Fibroblast of lung (primary cell): Measurements from ENCODE around the gene APOE. TPM values are rescaled to one million over a fixed set of nuclear protein-coding genes. Genes with fewer than 3 reads are reported as not detected.

Experiments
- DNase-seq, 2 donors: peaks; one replicate each; pipeline versions ENCODE4 v3.0.0 to v3.0.0-alpha.2; 2010; ENCODE audit warnings: low read depth in 2 of 2
- H2AFZ ChIP-seq: 2 replicates; pipeline ENCODE4 v1.5.1; 2012; ENCODE audit warnings: low read length, control low read depth, inconsistent platforms
- H3K27ac ChIP-seq: 2 replicates; pipeline ENCODE4 v1.5.1; 2011; ENCODE audit warnings: low read length, control low read depth; ENCODE audit not compliant: insufficient read depth
- H3K27me3 ChIP-seq: 2 replicates; pipeline ENCODE4 v1.5.1; 2011; ENCODE audit warnings: mild to moderate bottlenecking, low read length; ENCODE audit not compliant: control insufficient read depth, insufficient read depth
- H3K36me3 ChIP-seq: 2 replicates; pipeline ENCODE4 v1.5.1; 2011; ENCODE audit warnings: low read length; ENCODE audit not compliant: control insufficient read depth, insufficient read depth
- H3K4me1 ChIP-seq: 2 replicates; pipeline ENCODE4 v1.5.1; 2011; ENCODE audit warnings: low read length; ENCODE audit not compliant: control insufficient read depth, insufficient read depth; ENCODE audit errors: extremely low read depth
- H3K4me2 ChIP-seq: 2 replicates; pipeline ENCODE4 v1.5.1; 2011; ENCODE audit warnings: low read length, control low read depth; ENCODE audit not compliant: insufficient read depth; ENCODE audit errors: extremely low read depth
- H3K4me3 ChIP-seq, 4 experiments: fragments of 200-600 bp in 1 of 4; sonication (generic) in 1 of 4; replicated peaks in 1 of 4; 2 replicates each; pipeline ENCODE4 v1.5.1; 2011 to 2016; ENCODE audit warnings: low read length in 4 of 4, low read depth in 3 of 4, mild to moderate bottlenecking in 3 of 4, control low read depth in 2 of 4, inconsistent platforms in 1 of 4, mixed read lengths in 1 of 4; ENCODE audit not compliant: insufficient read depth in 1 of 4; ENCODE audit errors: control extremely low read depth in 1 of 4
- H3K79me2 ChIP-seq: 2 replicates; pipeline ENCODE4 v1.5.1; 2012; ENCODE audit warnings: mild to moderate bottlenecking, low read length, inconsistent platforms; ENCODE audit not compliant: control insufficient read depth, insufficient read depth
- H3K9ac ChIP-seq: 2 replicates; pipeline ENCODE4 v1.5.1; 2011; ENCODE audit warnings: mild to moderate bottlenecking, low read length, control low read depth; ENCODE audit not compliant: insufficient read depth
- H3K9me3 ChIP-seq: 2 replicates; pipeline ENCODE4 v1.5.1; 2012; ENCODE audit warnings: low read depth, low read length; ENCODE audit not compliant: control insufficient read depth, insufficient read depth
- H4K20me1 ChIP-seq: 2 replicates; pipeline ENCODE4 v1.5.1; 2011; ENCODE audit warnings: low read length; ENCODE audit not compliant: control insufficient read depth, insufficient read depth; ENCODE audit errors: extremely low read depth
- CTCF ChIP-seq, 2 donors: IDR thresholded peaks in 1 of 2; conservative IDR thresholded peaks in 1 of 2; 1 replicate in 1 of 2; 2 replicates in 1 of 2; pipeline ENCODE4 v1.5.1; 2011 to 2012; ENCODE audit warnings: low read length in 2 of 2, control low read depth in 1 of 2, inconsistent platforms in 1 of 2, low read depth in 1 of 2, mild to moderate bottlenecking in 1 of 2
- EZH2 ChIP-seq: IDR thresholded peaks from 2 replicates; pipeline ENCODE4 v1.5.1; 2012; ENCODE audit warnings: low read length, control low read depth, mild to moderate bottlenecking; ENCODE audit errors: missing control alignments
- polyA plus RNA-seq, 2 donors: library from polyadenylated mRNA; depleted of rRNA in 1 of 2; stranded (reverse) in 1 of 2; unstranded in 1 of 2; fragments of >200 nt; gene quantifications; 2 replicates each; pipeline ENCODE4 v1.2.1, GENCODE V29; 2011 to 2012; ENCODE audit warnings: missing spikeins in 1 of 2
- total RNA-seq: library from RNA; depleted of rRNA; stranded (reverse); fragments of >200 nt; gene quantifications from 2 replicates; pipeline ENCODE4 v1.2.1, GENCODE V29; 2014

The APOE gene
- total and polyA plus RNA-seq, 2 donors (not counting 1 experiment from before 2014, with no cell fraction given) = 13.4 to 35.0 TPM

GRCh38 chr19:44867578-44867977 lies 38.0 kb upstream of the APOE start:
- Histone ChIP-seq H3K9ac (no peak overlapping the region), H3K27ac (no peak overlapping the region), H3K9me3 (no peaks in the 10 kb centered on the region), H3K4me2 (no peak overlapping the region), H3K36me3 (peaks cover 19% of the 10 kb centered on the region), H3K79me2 (no peaks in the 10 kb centered on the region), H3K27me3 (no peaks in the 10 kb centered on the region), H3K4me3 (no peak overlapping the region), H2AFZ (no peak overlapping the region), H3K4me1 (no peaks in the 10 kb centered on the region), H4K20me1 (no peaks in the 10 kb centered on the region)
- no peak for DNase-seq
- TF ChIP-seq EZH2 (no peak), CTCF (conservative IDR thresholded peaks at IDR 0.05 in 1 of 2, IDR thresholded peaks at IDR 0.05 in 1 of 2; ENCODE audit: low read depth in 1 of 2, low read length in 2 of 2) (no peak)

- Histone ChIP-seq H3K4me1 (no peaks in the 10 kb centered on the region), H4K20me1 (no peaks in the 10 kb centered on the region), H3K9ac (no peak overlapping the region), H3K27ac (no peak overlapping the region), H2AFZ (no peak overlapping the region), H3K36me3 (peaks cover 35% of the 10 kb centered on the region), H3K9me3 (no peaks in the 10 kb centered on the region), H3K4me2 (no peak overlapping the region), H3K27me3 (no peaks in the 10 kb centered on the region), H3K79me2 (no peaks in the 10 kb centered on the region), H3K4me3 (no peak overlapping the region)
- TF ChIP-seq CTCF (conservative IDR thresholded peaks at IDR 0.05 in 1 of 2, IDR thresholded peaks at IDR 0.05 in 1 of 2; ENCODE audit: low read depth in 1 of 2, low read length in 2 of 2) = no peak
- TF ChIP-seq EZH2 = no peak
- DNase-seq = peak; percentile 70 to 95
These were observed 35.7 kb upstream of the APOE start for GRCh38 chr19:44869733-44870470.

GRCh38 chr19:44871809-44872208 lies 33.8 kb upstream of the APOE start:
- Histone ChIP-seq H3K9ac (no peak overlapping the region), H3K4me1 (no peaks in the 10 kb centered on the region), H3K27me3 (no peaks in the 10 kb centered on the region), H3K27ac (no peak overlapping the region), H4K20me1 (no peaks in the 10 kb centered on the region), H3K79me2 (no peaks in the 10 kb centered on the region), H3K36me3 (peaks cover 30% of the 10 kb centered on the region), H3K4me2 (no peak overlapping the region), H3K9me3 (no peaks in the 10 kb centered on the region), H3K4me3 (no peak overlapping the region), H2AFZ (no peak overlapping the region)
- TF ChIP-seq CTCF (conservative IDR thresholded peaks at IDR 0.05 in 1 of 2, IDR thresholded peaks at IDR 0.05 in 1 of 2; ENCODE audit: low read depth in 1 of 2, low read length in 2 of 2) = no peak
- no peak for TF ChIP-seq EZH2
- DNase-seq = no peak
